ENCODE results near the gene NR5A1. TPM values are rescaled to one million over a fixed set of nuclear protein-coding genes. Genes with fewer than 3 reads are reported as not detected.
A peak's percentile ranks its signal among the peaks of the same experiment; 100 is the strongest.

NR5A1 gene
- total RNA-seq, 1 donor from 2014 or later, result not detected

DNA sequence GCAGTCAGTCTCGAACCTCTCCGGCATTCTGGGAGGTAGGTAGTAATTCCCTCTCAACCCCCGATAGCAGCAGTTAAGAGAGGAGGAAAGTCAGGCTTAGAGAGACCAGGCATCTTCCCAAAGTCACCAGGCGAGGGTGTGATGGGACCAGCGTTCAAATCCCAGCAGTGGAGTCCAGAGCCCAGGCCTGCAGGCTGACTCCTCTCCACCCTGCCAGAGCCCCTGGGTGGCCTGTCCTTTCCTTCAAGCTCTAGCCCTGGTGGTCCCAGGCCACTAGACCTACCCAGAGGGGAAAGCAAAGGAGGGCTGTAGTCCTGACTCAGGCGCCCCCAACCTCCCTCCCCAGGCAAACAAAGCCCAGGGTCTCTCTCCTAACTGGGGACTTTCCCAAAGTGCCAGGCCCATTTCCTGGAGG is 4.2 kb upstream of the NR5A1 start:
- Histone ChIP-seq H3K27me3 (ENCODE audit: low read depth) (peaks cover 13% of the 10 kb centered on the region), H3K4me3 (no peak overlapping the region), H3K4me1 (peaks cover 13% of the 10 kb centered on the region), H3K27ac (no peak overlapping the region), H3K36me3 (no peaks in the 10 kb centered on the region), H3K9me3 (no peaks in the 10 kb centered on the region)
- TF ChIP-seq, protein P1, sequence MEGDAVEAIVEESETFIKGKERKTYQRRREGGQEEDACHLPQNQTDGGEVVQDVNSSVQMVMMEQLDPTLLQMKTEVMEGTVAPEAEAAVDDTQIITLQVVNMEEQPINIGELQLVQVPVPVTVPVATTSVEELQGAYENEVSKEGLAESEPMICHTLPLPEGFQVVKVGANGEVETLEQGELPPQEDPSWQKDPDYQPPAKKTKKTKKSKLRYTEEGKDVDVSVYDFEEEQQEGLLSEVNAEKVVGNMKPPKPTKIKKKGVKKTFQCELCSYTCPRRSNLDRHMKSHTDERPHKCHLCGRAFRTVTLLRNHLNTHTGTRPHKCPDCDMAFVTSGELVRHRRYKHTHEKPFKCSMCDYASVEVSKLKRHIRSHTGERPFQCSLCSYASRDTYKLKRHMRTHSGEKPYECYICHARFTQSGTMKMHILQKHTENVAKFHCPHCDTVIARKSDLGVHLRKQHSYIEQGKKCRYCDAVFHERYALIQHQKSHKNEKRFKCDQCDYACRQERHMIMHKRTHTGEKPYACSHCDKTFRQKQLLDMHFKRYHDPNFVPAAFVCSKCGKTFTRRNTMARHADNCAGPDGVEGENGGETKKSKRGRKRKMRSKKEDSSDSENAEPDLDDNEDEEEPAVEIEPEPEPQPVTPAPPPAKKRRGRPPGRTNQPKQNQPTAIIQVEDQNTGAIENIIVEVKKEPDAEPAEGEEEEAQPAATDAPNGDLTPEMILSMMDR (IDR thresholded peaks at IDR 0.05), result no peak
- no peak for ATAC-seq
- DNase-seq, result no peak
- intact Hi-C loops (cut with DNase I), result no loop called here

DNA sequence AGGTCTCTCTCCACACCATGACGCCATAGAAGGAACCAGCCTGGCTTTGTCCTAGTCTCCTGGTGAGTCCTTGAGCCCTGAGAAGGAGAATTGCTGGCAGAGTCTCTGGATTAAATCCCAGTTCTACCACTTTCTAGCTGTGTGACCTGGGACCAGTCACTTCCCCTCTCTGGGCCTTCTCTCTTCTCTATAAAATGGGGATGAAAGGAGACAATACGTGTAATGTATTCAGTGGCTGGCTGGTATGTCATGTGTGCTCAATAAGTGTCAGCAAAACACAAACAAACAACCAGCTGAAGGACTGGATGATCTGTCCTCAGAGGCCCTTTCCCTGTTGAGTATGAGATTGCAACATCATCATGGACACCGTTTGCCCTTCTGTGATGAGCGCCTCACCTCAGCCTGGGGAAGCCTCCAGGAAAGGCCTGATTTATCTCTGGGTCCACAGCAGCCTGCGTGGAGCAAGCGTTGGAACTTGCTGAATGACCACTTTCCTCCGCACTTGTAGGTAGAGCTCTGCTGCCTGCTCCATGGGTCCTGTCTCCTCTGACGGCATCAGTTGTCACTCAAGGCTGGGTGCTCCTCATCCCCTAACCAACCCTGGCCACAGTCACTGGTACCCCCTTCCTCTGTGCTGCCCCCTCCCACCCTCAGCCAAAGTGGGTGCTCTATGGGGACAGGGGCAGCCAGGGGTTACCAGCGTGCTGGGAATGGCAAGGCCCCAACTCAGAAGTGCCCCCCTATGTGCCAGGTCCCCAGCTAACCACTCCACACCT is 3.6 kb upstream of the NR5A1 start:
- intact Hi-C loops (cut with DNase I), result no loop called here
- Histone ChIP-seq H3K4me3 (no peak overlapping the region), H3K27me3 (ENCODE audit: low read depth) (peaks cover 16% of the 10 kb centered on the region), H3K4me1 (peaks cover 13% of the 10 kb centered on the region), H3K9me3 (no peaks in the 10 kb centered on the region), H3K36me3 (no peaks in the 10 kb centered on the region), H3K27ac (no peak overlapping the region)
- no peak for ATAC-seq
- no peak for DNase-seq
- TF ChIP-seq, protein P1 (IDR thresholded peaks at IDR 0.05), result no peak

DNA sequence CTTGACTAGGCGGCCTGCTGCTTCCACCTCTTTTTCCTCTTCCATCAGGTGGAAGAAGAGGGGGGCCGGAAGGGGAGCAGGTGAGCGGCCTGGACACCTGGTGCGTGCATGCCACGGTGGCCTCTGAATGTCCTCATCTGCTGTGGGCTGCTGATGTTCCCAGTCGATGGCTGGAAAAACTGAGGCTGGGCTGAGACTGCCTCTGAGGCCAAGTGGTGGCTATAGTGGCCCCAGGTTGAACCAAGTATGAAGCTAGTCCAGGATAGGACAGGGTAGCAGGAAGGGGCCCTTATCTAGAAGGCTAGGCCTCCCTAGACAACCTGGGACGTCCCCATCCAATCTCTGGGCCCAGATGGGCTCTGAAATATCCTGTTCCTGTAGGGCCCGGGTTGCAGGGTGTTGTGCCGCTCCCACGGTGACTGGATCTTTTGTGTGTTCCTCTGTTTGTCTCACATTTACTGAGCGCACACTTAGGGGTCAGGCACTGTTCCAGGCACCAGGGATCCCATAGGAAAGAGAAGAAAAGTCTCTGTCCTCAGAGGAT is 753 bp upstream of the NR5A1 start:
- TF ChIP-seq, protein P1 (IDR thresholded peaks at IDR 0.05), result no peak
- DNase-seq, result no peak

DNA sequence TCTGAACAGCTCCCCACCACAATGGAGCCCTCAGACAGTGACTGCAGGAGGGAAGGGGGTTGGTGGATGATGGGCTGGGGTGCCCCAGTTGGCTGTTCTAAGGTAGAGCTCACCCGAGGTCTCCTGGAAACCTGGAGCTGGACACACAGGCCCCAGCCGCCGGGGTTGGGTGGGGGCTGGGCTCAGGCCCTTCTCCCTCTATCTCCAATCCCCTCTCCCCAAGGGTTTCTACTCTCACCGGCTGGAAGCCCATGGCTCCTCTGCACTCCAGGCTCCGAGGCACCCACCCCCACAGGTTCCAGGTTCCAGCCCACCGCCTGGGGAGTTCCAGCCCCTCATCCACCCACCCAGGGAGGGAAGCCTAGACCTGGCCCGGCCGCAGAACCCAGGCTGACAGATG is 766 bp downstream of the NR5A1 start:
- H3K4me3 ChIP-seq, result no peak overlapping the region
- TF ChIP-seq, protein P1 (IDR thresholded peaks at IDR 0.05), result no peak
- DNase-seq (peak; percentile 31), ATAC-seq (no peak)
- H3K27ac ChIP-seq, result no peak overlapping the region
- H3K27me3 ChIP-seq (ENCODE audit: low read depth), result peaks cover 52% of the 10 kb centered on the region
- intact Hi-C loops (cut with DNase I), result no loop called here
- H3K36me3 ChIP-seq, result no peaks in the 10 kb centered on the region
- H3K4me1 ChIP-seq, result peaks cover 4% of the 10 kb centered on the region
- no peaks in the 10 kb centered on the region for H3K9me3 ChIP-seq

More for the DNA sequence above, 753 bp upstream of the NR5A1 start:
- intact Hi-C loops (cut with DNase I), result no loop called here
- Histone ChIP-seq H3K27me3 (ENCODE audit: low read depth) (peaks cover 40% of the 10 kb centered on the region), H3K27ac (no peak overlapping the region), H3K4me3 (no peak overlapping the region), H3K9me3 (no peaks in the 10 kb centered on the region), H3K36me3 (no peaks in the 10 kb centered on the region), H3K4me1 (peaks cover 13% of the 10 kb centered on the region)
- ATAC-seq, result no peak

DNA sequence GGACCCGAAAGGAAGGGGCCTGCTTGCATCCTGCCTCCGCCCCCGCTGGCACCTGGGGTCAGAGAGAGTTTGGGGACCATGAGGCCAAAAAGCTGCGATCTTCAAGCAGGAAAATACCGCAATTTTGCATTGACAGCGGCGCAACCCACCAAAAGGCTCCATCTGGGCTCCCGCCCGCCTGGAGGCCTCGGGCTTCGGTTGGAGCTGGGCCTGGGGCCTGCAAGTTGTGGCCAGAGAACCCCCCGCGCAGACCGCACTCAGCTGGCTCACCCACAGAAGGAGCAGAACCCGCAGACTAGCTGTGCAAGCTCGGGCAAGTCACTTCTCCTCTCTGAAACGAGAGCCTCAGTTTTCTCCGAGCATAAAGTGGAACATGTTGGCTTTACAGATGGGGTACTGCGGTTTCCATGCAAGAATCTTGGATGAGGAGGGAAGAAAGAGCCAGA is 1.3 kb downstream of the NR5A1 start:
- Histone ChIP-seq H3K36me3 (no peaks in the 10 kb centered on the region), H3K27ac (no peak overlapping the region), H3K4me1 (peaks cover 4% of the 10 kb centered on the region), H3K27me3 (ENCODE audit: low read depth) (peaks cover 57% of the 10 kb centered on the region), H3K4me3 (no peak overlapping the region), H3K9me3 (no peaks in the 10 kb centered on the region)
- TF ChIP-seq, protein P1 (IDR thresholded peaks at IDR 0.05), result no peak
- ATAC-seq, result no peak
- peak; percentile 21 for DNase-seq
- intact Hi-C loops (cut with DNase I), result no loop called here
